IPS-18c (cell line): Measurements from ENCODE around the gene LMBR1L.

Source experiments
- H3K4me3 ChIP-seq: 2 replicates; pipeline ENCODE4 v1.7.0; 2013; ENCODE audit warnings: low read depth, mild to moderate bottlenecking, low read length, moderate library complexity; ENCODE audit not compliant: insufficient read depth
- H3K9me3 ChIP-seq: one replicate; pipeline ENCODE4 v1.6.1; 2013; ENCODE audit warnings: mild to moderate bottlenecking, low read length, moderate library complexity; ENCODE audit not compliant: control insufficient read depth, insufficient read depth

The LMBR1L gene

DNA sequence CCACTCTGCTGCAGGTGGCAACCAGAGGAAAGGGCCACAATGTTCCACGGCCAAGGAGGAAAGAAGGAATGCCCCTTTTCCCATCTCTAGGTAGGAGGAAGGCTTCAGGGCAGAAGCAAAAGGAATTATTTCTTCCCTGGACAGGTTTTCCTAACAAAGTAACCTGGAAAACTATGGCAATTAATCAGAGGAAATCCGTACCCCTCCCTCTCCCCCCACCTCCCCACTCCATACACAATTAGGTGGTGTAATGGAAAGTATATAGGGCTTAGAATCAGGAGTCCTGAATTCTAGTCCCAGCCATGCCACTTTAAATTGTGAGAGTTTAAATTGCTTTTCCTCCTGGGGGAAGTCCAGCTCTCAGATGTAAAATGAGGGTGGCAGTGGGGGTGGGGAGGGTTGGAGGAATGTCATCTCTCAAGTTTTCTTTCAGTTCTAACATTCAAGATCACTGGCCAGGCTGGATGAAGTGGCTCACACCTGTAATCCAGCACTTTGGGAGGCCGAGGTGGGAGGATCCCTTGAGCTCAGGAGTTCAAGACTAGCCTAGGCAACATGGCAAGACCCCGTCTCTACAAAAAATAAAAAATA, 17.7 kb downstream of the LMBR1L start:
- Histone ChIP-seq H3K4me3 (no peak overlapping the region), H3K9me3 (peaks cover 5% of the 10 kb centered on the region)

DNA sequence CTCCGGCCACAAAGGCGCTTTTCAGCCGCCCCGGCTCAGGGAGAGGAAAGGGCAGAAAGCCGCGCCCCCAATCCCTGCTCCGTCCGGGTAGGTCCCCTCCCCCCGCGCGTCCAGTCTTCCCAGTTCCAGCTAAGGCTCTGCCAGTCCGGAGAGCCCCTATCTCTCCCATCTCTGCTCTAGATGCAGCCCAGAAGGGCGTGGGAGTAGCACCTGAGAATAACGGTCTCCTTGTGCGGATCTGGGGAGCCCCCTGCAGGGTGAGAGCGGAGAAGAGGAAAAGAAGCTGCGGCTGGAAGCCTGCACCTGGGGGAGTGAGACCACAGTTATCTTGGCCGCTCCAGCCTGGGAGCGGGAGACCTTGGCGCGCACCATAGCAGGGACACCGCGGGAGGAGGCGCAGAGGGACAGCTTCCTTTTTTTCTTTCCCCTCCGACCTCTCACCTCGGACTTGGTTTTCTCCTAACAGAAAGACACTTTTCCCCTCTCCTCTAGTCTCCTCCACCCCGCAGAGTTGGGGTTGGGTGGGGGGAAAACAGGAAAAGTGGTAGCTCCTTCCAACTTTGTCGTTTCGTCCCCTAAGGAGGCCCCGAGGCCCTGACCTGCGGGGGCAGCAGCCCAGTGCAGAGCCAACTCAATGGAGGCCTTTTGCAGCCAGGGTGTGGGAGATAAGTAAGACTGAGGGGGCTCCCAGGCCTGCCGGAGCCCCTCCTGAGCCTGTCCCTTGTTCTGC, 18.4 kb downstream of the LMBR1L start:
- Histone ChIP-seq H3K9me3 (peaks cover 5% of the 10 kb centered on the region), H3K4me3 (peak overlapping the region; percentile 36; the same call in 1 of the 2 replicates)

DNA sequence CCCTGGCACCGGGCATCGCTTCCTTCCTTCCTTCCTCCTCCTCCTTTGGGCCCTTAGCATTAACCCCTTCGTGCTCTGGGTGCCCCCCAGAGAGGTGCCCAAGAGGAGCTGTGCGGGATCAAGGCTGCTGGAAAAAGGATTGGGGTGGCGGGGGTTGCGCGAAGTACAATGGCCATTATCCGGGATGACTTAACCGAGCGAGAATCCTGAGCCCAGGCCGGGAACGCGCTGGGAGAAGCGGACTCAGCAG, 18.9 kb downstream of the LMBR1L start:
- Histone ChIP-seq H3K4me3 (peak overlapping the region; percentile 36; the same call in 1 of the 2 replicates), H3K9me3 (peaks cover 5% of the 10 kb centered on the region)

DNA sequence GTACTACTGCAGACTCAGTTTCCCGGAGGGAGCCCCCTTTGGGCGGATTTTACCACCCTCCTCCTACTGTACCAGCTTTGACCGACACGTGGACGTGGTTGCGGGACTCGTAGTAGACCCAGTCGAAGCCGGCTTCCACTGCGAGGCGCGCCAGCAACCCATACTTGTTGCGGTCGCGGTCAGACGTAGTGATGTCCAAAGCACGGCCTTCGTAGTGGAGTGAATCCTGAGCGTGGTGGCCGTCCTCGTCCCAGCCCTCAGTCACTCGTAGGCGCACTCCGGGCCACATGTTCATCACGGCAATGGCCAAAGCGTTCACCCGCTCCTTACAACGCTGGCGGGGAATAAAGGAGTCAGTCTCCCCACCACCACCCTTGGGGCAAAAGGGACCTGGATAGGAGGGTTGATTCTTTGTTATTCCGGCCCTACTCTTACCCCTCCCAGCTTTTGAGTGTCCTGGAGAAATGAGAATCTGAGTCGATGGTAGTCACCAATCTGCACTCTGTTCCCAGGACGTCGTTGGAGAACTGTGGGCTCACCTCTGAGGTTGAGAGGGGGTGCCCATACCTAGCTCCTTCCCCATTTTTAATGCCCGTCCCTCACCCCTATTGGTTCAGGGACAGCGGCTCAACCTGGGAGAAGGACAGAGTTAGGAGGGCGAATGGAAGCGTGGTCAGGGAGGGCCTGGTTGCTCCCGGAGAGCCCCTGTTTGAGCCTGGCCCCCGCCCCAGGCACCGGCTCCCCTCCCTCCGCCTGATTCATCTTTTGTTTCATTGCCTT, 19.4 kb downstream of the LMBR1L start:
- peaks cover 5% of the 10 kb centered on the region for H3K9me3 ChIP-seq
- no peak overlapping the region; the same call in 1 of the 2 replicates for H3K4me3 ChIP-seq

DNA sequence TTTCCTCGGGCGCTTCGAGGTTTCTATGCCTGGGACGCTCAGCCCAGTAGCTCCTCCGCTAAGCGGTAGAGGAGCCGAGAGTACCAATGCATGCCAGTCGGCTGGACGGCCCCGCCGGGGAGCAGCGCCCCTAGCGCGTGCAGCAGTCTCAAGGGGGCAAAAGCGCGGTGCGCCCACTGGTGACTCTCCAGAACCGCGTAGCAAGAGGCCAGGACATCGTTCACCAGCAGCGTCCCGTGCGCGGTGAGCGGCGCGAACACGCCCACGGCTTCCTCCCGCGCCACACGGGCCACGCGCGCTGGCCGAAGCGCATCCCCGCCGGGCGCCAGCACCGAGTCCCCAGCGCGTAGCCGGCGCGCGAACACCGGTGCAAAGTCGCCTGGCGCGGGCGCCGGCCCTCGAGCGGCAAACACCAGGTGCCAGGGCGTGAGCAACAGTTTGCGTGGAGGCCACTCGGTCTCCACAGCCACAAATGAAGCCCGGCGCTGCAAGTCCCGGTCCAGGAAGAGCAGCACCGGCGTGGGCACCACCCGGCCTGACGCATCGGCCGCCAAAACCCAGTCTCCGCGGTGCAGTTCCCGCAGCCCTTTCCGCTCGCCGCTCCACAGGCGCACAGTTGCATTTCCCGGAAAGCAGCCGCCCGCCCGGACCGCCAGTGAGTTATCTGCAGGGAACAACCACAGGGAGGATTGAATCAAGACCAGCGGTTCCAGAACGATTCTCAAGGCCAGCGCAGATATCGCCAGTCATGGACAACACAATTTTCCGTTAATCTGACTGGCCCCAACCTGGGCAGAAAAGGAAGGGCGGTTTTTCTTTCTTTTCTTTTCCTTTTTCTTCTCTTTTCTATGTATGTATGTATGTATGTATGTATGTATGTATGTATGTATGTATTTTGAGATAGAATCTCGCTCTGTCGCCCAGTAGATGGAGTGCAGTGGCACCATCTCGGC, 20.6 kb downstream of the LMBR1L start:
- Histone ChIP-seq H3K4me3 (peak overlapping the region; percentile 43), H3K9me3 (peaks cover 5% of the 10 kb centered on the region)

DNA sequence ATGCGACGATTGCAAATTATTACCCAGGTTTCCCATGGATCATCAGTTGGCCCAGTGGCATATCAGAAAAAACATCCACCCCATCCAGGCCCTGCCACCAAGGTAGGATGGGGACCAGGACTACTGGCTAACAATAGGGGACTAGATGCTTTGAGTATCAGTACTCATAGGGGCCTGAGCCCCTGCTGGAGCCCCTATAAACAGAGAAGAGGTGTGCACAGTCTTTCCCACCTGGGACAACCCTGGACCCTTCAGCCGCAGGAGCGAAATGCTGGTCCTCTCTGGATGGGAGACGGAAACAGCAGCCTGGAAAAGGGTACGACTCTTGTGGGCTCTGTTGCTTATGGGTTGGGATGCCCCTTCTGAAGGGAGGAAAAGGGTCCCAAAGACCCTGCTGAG, 21.7 kb downstream of the LMBR1L start:
- Histone ChIP-seq H3K9me3 (peaks cover 5% of the 10 kb centered on the region), H3K4me3 (peak overlapping the region; percentile 26; the same call in 1 of the 2 replicates)

DNA sequence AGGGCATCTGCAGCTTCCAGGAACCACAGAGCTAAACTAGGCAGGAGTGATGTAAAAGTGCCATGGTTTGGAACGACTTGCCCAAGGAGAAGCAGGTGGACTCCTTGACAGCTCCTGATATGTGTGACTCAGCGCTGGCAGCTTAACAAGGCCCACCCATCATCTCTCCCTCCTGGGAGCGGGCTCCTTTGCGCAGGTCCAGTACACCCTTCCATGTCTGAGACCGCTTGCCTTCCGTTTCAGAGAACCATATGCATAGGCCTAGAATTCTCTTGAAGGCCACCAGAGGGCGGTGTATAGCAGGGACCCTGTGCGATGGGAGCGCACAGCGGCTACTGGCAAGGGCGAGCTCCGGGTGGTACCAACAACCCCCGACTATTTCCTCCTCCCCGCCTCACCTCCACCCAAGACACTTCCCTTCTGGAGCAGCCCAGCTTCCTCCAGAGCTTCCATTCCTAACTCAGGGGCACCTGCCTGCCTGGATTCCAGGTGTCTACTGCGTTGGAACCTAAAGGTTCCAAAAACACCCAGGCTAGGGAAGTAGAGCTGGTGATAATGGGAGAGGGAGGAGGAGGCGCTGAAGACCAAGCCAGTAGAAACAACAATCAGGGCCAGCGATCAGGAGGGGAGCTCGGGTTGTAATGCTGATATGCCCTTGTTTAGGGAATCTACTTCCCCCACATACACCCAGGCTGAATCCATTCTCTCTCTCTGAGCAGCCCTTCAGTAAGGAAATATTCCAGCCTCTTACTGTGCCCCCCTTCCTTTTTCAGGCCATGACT, 22.3 kb downstream of the LMBR1L start:
- Histone ChIP-seq H3K4me3 (peak overlapping the region; percentile 26; the same call in 1 of the 2 replicates), H3K9me3 (peaks cover 5% of the 10 kb centered on the region)

DNA sequence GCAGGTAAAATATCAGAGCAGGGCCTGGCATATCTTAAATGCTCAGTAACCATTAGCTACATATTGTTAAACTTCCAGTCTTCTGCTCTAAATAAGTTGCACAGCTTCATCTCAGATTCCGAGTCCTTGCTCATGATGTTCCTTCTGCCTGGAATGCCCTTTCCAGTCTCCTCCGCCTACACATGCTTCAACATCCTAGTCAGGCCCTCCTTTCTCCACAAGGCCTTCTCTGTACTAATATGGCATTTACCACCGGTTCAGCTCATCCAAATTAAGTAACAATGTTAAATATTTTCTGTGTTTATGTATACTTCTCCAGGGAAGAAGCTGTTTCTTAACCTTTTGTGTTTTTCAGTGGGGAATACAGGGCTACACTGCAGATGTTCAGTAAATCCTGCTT, 24.5 kb downstream of the LMBR1L start:
- no peak overlapping the region for H3K4me3 ChIP-seq

DNA sequence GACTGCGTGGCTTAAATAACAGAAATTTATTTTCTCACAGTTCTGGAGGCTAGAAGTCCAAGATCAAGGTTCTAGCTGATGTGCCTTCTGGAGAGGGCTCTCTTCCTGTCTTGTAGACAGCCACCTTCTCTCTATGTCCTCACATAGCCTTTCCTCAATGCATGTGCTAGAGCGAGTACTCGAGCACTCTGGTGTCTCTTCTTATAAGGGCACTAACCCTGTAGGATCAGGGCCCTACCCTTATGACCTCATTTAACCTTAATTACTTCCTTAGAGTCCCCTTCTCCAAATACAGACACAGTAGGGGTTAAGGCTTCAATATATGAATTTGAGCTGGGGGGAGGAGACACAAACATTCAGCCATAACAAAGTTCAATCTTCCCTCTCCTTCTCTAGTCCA, 26.2 kb downstream of the LMBR1L start:
- no peak overlapping the region for H3K4me3 ChIP-seq
- no peaks in the 10 kb centered on the region for H3K9me3 ChIP-seq

More for the DNA sequence above, 24.5 kb downstream of the LMBR1L start:
- peaks cover 2% of the 10 kb centered on the region for H3K9me3 ChIP-seq

DNA sequence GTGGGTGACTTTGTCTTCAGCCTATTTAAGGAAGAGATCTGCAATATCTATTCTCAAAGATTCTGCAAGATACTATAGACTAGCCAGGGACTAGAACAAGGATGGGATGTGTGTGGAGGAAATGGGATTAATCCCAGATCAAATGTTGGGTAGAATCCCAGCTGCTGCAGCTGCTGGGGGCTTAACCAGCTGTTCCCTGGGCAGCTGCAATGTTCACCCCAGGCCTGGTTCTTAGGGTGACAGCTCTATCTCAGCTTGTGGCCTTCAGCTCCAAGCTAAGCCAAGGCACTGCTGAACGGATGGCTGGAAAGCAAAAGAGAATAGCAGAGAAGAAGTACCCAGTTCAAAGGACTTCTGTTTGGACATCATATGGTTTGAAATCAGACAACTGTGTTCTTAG, 30.9 kb downstream of the LMBR1L start:
- H3K4me3 ChIP-seq = no peak overlapping the region

DNA sequence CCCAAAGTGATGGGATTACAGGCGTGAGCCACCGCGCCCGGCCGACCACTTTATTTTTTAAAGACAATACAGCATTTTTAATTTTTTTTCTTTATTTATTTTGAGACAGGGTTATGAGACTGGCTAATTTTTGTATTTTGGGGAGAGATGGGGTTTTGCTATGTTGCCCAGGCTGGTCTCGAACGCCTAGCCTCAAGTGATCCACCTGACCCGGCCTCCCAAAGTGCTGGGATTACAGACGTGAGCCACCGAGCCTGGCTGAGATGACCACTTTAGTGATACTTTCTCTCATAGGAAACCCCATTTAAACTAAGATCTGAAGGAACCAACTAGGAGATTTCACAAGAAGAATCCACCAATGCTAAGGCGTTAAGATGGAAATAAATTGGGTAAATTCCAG, 39.7 kb downstream of the LMBR1L start:
- no peak overlapping the region for H3K4me3 ChIP-seq

More for the DNA sequence above, 30.9 kb downstream of the LMBR1L start:
- H3K9me3 ChIP-seq = no peaks in the 10 kb centered on the region

DNA sequence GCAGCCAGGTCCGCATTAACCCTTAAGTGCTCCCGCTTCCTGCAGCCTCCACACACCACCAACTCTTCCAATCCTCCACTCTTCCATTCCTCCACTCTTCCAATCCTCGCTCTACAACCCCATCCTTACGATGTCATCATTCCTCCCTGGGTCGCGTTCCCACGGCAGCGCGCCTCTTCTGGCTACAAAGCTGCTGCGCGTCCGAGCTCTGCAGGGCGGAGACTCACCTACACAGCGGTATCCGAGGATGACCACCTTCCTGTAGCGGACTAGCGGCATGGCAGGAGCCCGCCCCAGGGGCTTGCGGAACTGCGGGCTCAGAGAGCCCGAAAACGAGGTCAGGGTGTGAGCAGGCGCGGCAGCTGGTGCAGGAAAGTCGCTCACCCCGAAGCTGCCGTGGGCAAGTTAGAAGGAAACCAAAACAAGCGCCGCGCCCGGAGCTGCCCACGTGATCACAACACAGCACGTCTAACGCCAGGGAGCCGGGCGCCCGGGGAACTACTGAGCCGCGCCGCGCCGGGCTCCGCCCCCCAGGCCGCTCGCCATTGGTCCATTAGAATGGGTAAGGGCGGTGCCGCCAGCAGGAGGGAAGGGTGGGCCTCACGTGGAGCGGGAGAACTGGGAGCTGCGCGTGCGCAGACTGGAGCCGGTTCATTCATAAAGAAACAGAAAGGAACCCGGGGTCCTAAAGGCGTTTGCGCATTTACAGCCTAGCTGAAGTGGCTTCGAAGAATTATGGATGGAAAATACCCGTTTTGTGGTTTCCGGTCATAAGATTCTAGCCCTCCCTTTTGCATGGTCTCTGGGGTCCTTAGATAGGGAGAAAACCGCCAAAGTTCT, 40.9 kb downstream of the LMBR1L start, which contains the start of gene RHEBL1:
RHEBL1 (minus strand) TSS at position 473 of the 840 bp plus-strand sequence; CDS start at position 279, 194 bp downstream.
- Histone ChIP-seq H3K4me3 (peak within 1 kb of the TSS; percentile 91), H3K9me3 (no peaks in the 10 kb centered on the region)

More for the DNA sequence above, 39.7 kb downstream of the LMBR1L start:
- H3K9me3 ChIP-seq = no peaks in the 10 kb centered on the region

DNA sequence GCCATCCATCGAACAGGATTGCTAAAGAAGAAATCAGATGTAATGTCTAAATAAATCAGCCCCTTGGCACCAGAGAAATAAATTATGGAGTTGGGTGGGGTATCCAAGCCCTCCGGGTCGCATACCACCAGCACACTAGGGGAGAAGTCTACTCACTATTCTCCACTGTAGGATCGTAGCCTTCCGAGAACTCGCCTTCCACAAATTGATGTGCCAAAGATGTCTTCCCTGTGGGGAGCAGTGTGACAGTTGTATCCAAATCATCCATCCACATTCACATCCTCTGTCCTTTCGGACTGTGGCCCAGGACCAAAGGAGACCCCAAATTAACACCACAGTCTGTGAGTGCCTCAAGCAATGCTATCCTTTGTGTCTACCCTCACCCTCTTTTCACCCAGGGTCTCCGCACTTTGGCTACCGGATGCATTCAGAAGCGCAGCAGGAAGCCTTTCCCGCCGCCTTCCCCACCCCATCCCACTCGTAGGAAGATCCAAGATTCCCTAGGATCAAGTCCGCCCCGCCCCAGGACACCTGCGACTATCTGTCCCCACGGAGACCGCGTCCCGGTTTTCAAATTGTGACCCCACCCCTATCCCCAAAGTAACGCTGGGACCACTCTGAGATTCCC, 41.7 kb downstream of the LMBR1L start:
- Histone ChIP-seq H3K4me3 (peak overlapping the region; percentile 91), H3K9me3 (no peaks in the 10 kb centered on the region)

DNA sequence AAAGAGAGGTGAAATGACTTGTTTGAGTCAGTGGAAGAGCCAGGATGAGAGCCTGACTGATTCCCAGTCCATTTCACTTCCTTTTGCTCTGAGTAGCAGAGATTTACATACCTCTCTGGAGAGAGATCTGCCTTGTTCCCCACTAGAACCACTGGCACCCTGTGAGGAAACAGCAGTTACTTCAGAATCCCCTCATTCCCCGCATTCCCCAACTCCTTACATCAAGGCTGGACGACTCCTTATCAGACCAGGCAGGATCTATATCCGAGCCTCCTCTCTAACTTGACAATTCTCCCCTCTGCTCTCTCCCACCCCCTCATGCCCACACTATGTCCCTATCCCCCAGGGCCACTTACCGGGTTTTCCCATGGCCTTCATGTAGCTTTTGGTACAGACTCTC, 44.5 kb downstream of the LMBR1L start:
- H3K4me3 ChIP-seq = no peak overlapping the region

DNA sequence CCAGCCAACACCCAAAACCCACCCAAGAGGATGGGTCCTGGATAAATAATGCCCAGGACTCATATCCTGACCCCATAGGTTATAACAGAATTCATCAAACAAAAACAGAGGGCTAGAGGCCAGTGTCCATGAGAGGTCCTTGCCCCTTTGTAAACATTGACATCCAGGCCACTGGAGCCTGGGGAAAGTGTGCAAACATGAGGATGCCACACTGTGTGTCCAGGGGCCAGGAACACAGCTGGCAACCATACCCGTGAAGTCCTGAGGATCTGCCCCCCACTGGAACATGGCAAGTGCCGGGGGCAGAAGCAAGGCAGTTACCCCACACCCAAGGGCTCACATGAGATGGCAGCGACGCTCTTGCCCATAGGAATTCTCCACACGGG, 45.9 kb downstream of the LMBR1L start:
- Histone ChIP-seq H3K9me3 (no peaks in the 10 kb centered on the region), H3K4me3 (no peak overlapping the region)

More for the DNA sequence above, 44.5 kb downstream of the LMBR1L start:
- no peaks in the 10 kb centered on the region for H3K9me3 ChIP-seq
